VCaP (cell line): Measurements from ENCODE around the gene ZDHHC24.

ENCODE experiments used
- H3K27ac ChIP-seq: fragments of 450-650 bp; 2 replicates; pipeline ENCODE4 v1.5.1; 2017
- CTCF ChIP-seq: fragments of 450-650 bp; conservative IDR thresholded peaks from 2 replicates; pipeline ENCODE4 v1.5.1; 2017; ENCODE audit warnings: mild to moderate bottlenecking, moderate library complexity

Gene ZDHHC24

GRCh38 chr11:66505276-66505816 lies 40.5 kb downstream of the ZDHHC24 start:
- no peak overlapping the region for H3K27ac ChIP-seq
- no peak for TF ChIP-seq CTCF

- TF ChIP-seq CTCF: no peak
- no peak overlapping the region for H3K27ac ChIP-seq
These were observed 47.3 kb downstream of the ZDHHC24 start for GRCh38 chr11:66498506-66498905.

GRCh38 chr11:66497206-66497605 lies 48.6 kb downstream of the ZDHHC24 start:
- H3K27ac ChIP-seq: no peak overlapping the region
- no peak for TF ChIP-seq CTCF

- no peak overlapping the region for H3K27ac ChIP-seq
- TF ChIP-seq CTCF: peak; percentile 65
These were observed 50.4 kb downstream of the ZDHHC24 start for GRCh38 chr11:66495401-66495854.

GRCh38 chr11:66494935-66495334 lies 50.9 kb downstream of the ZDHHC24 start:
- no peak overlapping the region for H3K27ac ChIP-seq
- TF ChIP-seq CTCF: no peak

- H3K27ac ChIP-seq: no peak overlapping the region
- TF ChIP-seq CTCF: no peak
These were observed 51.4 kb downstream of the ZDHHC24 start for GRCh38 chr11:66494458-66494857.

GRCh38 chr11:66493130-66493529 lies 52.7 kb downstream of the ZDHHC24 start:
- no peak overlapping the region for H3K27ac ChIP-seq
- no peak for TF ChIP-seq CTCF
